GM12872 (cell line): ENCODE data around the gene ERBB4.

Experiments used
- CTCF ChIP-seq: IDR thresholded peaks from 3 replicates; pipeline ENCODE4 v1.5.1; 2011; ENCODE audit warnings: low read depth, mild to moderate bottlenecking, low read length, moderate library complexity; ENCODE audit not compliant: insufficient read depth

The ERBB4 gene

GRCh38 chr2:211673133-211673905 lies 865.3 kb downstream of the ERBB4 start:
- TF ChIP-seq CTCF: no peak

GRCh38 chr2:211671977-211672376 lies 866.6 kb downstream of the ERBB4 start:
- TF ChIP-seq CTCF: no peak

GRCh38 chr2:211665299-211665698 lies 873.3 kb downstream of the ERBB4 start:
- no peak for TF ChIP-seq CTCF

- no peak for TF ChIP-seq CTCF
Observed at GRCh38 chr2:211664321-211664720, 874.3 kb downstream of the ERBB4 start.

- no peak for TF ChIP-seq CTCF
Observed at GRCh38 chr2:211654211-211654780, 884.3 kb downstream of the ERBB4 start.

GRCh38 chr2:211652327-211652726 lies 886.3 kb downstream of the ERBB4 start:
- TF ChIP-seq CTCF: no peak

GRCh38 chr2:211649331-211649730 lies 889.3 kb downstream of the ERBB4 start:
- no peak for TF ChIP-seq CTCF
